Body of pancreas (tissue), 4 donors: ENCODE results near the gene UBAC2.

Source experiments
- POLR2A ChIP-seq, 3 donors: fragments of 450-650 bp; IDR thresholded peaks; one replicate each; pipeline ENCODE4 v1.6.1; 2016; ENCODE audit warnings: antibody characterized with exemption in 3 of 3, mild to moderate bottlenecking in 2 of 3
- TF ChIP-seq, protein P1 (sequence below), 7 experiments: fragments of 450-650 bp in 4 of 7; fragments of 200-600 bp in 3 of 7; sonication (generic) in 3 of 7; IDR thresholded peaks; one replicate each; pipeline ENCODE4 v1.5.1; 2016 to 2019; ENCODE audit warnings: antibody characterized with exemption in 7 of 7

DNA sequence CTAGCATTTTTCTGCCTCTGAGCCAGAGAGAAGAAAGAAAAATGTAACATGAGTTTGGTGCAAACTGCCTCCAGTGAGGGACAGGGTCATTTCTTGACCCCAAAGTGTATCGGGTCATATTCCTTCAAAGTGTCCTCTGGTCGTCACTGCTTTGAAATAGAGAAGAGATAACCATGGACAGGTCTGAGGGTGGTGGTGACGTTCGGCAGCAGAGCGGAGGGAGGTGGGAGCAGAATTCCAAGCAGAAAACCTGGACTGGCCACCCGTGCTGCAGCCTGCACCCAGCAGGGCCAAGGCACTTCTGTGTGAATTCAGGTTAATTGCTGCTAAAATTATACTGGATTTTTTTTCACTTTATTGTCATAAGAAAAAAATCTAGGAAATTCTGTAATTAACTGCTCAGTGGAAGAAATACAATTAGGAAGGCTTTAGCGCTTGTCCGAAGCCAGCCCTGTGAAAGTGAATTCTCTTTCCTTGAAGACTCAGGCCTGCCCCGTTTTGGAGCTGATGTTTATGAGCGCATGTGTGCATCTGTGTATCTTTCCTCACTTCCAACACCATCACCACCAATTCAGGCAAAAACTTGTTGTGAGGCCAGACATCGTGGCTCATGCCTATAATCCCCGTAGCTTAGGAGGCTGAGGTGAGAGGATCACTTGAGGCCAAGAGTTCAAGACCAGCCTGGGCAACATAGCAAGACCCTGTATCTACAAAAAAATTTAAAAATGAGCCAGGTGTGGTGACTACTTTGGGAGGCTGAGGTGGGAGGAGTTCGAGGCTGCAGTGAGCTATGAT is 37.9 kb upstream of the UBAC2 start:
- TF ChIP-seq, protein P1, sequence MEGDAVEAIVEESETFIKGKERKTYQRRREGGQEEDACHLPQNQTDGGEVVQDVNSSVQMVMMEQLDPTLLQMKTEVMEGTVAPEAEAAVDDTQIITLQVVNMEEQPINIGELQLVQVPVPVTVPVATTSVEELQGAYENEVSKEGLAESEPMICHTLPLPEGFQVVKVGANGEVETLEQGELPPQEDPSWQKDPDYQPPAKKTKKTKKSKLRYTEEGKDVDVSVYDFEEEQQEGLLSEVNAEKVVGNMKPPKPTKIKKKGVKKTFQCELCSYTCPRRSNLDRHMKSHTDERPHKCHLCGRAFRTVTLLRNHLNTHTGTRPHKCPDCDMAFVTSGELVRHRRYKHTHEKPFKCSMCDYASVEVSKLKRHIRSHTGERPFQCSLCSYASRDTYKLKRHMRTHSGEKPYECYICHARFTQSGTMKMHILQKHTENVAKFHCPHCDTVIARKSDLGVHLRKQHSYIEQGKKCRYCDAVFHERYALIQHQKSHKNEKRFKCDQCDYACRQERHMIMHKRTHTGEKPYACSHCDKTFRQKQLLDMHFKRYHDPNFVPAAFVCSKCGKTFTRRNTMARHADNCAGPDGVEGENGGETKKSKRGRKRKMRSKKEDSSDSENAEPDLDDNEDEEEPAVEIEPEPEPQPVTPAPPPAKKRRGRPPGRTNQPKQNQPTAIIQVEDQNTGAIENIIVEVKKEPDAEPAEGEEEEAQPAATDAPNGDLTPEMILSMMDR (IDR thresholded peaks at IDR 0.05), result no peak
- TF ChIP-seq POLR2A (IDR thresholded peaks at IDR 0.05), result no peak
